ENCODE results near the gene NCOA6. TPM values are rescaled to one million over a fixed set of nuclear protein-coding genes. Genes with fewer than 3 reads are reported as not detected.
A peak's percentile ranks its signal among the peaks of the same experiment; 100 is the strongest.
"Not testable (repeated sequence)": the region's sequence is repeated elsewhere in the genome, so short reads cannot be mapped to it uniquely, and the experiment has no call there.

The NCOA6 gene
- polyA plus RNA-seq, 2 donors: 12.7 to 22.5 TPM

GRCh38 chr20:34717230-34718095 is 108.0 kb downstream of the NCOA6 start:
- 82 to 84% methylated on average over 9 of the region's 9 CpGs for WGBS, 2 donors
- Histone ChIP-seq H3K4me3 (ENCODE audit: low read depth in 1 of 2, low read length in 2 of 2) (no peak overlapping the region), H3K4me1 (ENCODE audit: control insufficient read depth in 2 of 2, insufficient read depth in 2 of 2, low read length in 1 of 2) (no peaks in the 10 kb centered on the region), H3K9me3 (ENCODE audit: control insufficient read depth in 2 of 2, insufficient read depth in 1 of 2, low read depth in 1 of 2, low read length in 1 of 2) (no peaks in the 10 kb centered on the region), H3K36me3 (ENCODE audit: control insufficient read depth in 2 of 2, insufficient read depth in 2 of 2, low read length in 1 of 2) (peaks cover 8 to 13% of the 10 kb centered on the region in 2 donors), H3K27me3 (ENCODE audit: control insufficient read depth in 1 of 2, insufficient read depth in 2 of 2, low read length in 2 of 2) (no peaks in the 10 kb centered on the region), H3K27ac (ENCODE audit: low read depth in 2 of 2, low read length in 1 of 2) (no peak overlapping the region)

- H3K36me3 ChIP-seq (ENCODE audit: control insufficient read depth in 2 of 2, insufficient read depth in 2 of 2, low read length in 1 of 2): peaks cover 8 to 13% of the 10 kb centered on the region in 2 donors
- no peak overlapping the region for H3K4me3 ChIP-seq (ENCODE audit: low read depth in 1 of 2, low read length in 2 of 2)
- no peak overlapping the region for H3K27ac ChIP-seq (ENCODE audit: low read depth in 2 of 2, low read length in 1 of 2)
- whole genome bisulfite sequencing, 2 donors: 90 to 98% methylated on average over 2 of the region's 2 CpGs
- H3K27me3 ChIP-seq (ENCODE audit: control insufficient read depth in 1 of 2, insufficient read depth in 2 of 2, low read length in 2 of 2): no peaks in the 10 kb centered on the region
- H3K9me3 ChIP-seq (ENCODE audit: control insufficient read depth in 2 of 2, insufficient read depth in 1 of 2, low read depth in 1 of 2, low read length in 1 of 2): no peaks in the 10 kb centered on the region
- no peaks in the 10 kb centered on the region for H3K4me1 ChIP-seq (ENCODE audit: control insufficient read depth in 2 of 2, insufficient read depth in 2 of 2, low read length in 1 of 2)
Observed at GRCh38 chr20:34716921-34717229, 108.6 kb downstream of the NCOA6 start.

DNA sequence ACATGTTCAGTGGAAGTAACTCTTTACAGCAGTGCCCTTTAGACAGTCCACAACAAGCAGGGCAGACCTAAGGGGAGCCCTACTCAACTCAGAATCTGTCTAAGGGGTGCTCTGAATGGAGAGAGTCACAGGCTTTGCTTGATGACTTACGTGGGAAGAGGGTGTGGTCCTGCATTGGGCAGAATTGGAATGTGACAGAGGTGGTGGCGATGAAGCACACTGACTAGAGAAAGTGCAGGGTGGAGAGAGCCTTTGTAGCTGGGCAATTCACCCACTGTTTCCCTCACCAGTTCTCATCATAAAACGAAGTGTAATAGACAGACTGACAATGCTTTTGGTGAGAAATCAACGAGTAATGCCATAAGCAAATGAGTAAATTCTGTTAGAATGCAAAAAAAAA is 110.1 kb downstream of the NCOA6 start:
- peaks cover 8 to 19% of the 10 kb centered on the region in 2 donors for H3K36me3 ChIP-seq (ENCODE audit: control insufficient read depth in 2 of 2, insufficient read depth in 2 of 2, low read length in 1 of 2)

DNA sequence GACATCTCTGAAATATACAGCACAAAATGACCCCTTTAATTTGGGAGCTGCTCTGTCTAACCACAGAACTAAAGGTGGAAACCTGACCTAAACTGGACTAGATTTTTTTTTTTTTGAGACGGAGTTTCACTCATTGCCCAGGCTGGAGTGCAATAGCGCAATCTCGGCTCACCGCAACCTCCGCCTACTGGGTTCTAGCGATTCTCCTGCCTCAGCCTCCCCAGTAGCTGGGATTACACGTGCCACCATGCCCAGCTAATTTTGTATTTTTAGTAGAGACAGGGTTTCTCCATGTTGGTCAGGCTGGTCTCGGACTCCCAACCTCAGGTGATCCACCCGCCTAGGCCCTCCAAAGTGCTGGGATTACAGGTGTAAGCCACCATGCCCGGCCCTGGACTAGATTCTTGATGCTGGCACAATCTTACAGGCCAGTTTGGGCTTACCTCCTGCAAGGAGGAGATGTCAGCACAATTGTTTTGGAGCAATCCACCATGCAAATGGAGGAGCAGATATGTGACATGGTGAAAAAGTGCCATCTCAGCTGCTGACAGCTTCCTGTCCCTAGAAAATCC is 111.4 kb downstream of the NCOA6 start:
- Histone ChIP-seq H3K4me1 (ENCODE audit: control insufficient read depth in 2 of 2, insufficient read depth in 2 of 2, low read length in 1 of 2) (peaks cover 0 to 10% of the 10 kb centered on the region in 2 donors), H3K36me3 (ENCODE audit: control insufficient read depth in 2 of 2, insufficient read depth in 2 of 2, low read length in 1 of 2) (peaks cover 8 to 19% of the 10 kb centered on the region in 2 donors)
- not testable (repeated sequence) for H3K27me3 ChIP-seq (ENCODE audit: control insufficient read depth in 1 of 2, insufficient read depth in 2 of 2, low read length in 2 of 2); H3K4me3 ChIP-seq (ENCODE audit: low read depth in 1 of 2, low read length in 2 of 2); H3K27ac ChIP-seq (ENCODE audit: low read depth in 2 of 2, low read length in 1 of 2); H3K9me3 ChIP-seq (ENCODE audit: control insufficient read depth in 2 of 2, insufficient read depth in 1 of 2, low read depth in 1 of 2, low read length in 1 of 2)
- WGBS, 2 donors: 93 to 95% methylated on average over 10 of the region's 10 CpGs

More for the DNA sequence above, 110.1 kb downstream of the NCOA6 start:
- Histone ChIP-seq H3K4me3 (ENCODE audit: low read depth in 1 of 2, low read length in 2 of 2) (no peak overlapping the region), H3K4me1 (ENCODE audit: control insufficient read depth in 2 of 2, insufficient read depth in 2 of 2, low read length in 1 of 2) (peaks cover 0 to 5% of the 10 kb centered on the region in 2 donors), H3K27me3 (ENCODE audit: control insufficient read depth in 1 of 2, insufficient read depth in 2 of 2, low read length in 2 of 2) (no peaks in the 10 kb centered on the region), H3K9me3 (ENCODE audit: control insufficient read depth in 2 of 2, insufficient read depth in 1 of 2, low read depth in 1 of 2, low read length in 1 of 2) (no peaks in the 10 kb centered on the region), H3K27ac (ENCODE audit: low read depth in 2 of 2, low read length in 1 of 2) (no peak overlapping the region)
- 89 to 90% methylated on average over 4 of the region's 4 CpGs for WGBS, 2 donors

DNA sequence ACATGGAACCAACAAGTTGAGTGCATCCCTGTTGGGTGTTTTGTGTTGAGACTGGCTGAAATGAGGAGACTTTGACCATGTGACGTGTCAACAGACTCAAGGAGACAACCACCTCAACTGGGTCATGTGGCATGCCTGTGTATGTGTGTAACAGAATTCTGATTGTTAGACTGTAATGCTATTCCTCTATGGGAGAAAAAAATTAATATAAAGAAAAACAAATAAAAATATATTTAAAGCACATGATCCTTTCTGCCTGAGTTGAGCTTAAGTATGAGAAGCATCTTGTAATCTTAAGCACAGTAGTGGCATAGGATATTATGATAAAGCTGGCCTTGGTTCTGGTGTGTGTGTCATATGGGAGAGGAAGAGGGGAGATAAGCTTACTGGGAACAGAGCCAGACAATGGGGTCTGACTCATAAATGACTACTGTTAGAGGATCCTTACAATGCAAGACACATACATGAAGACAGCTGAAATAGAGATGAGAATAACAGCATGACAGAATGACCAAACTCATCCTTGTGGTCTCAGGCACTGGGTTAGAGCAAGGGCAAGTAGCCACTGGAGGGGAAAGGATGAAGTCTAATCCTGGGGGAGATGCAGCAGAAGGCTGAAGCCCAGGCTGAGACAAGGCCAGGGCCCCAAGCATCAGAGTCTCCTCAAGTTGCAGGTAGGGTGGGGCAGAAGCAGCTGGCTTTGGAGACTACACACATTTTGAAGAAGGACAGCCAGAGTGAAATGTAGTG is 112.1 kb downstream of the NCOA6 start:
- Histone ChIP-seq H3K36me3 (ENCODE audit: control insufficient read depth in 2 of 2, insufficient read depth in 2 of 2, low read length in 1 of 2) (peaks cover 8 to 16% of the 10 kb centered on the region in 2 donors), H3K27me3 (ENCODE audit: control insufficient read depth in 1 of 2, insufficient read depth in 2 of 2, low read length in 2 of 2) (no peaks in the 10 kb centered on the region), H3K4me3 (ENCODE audit: low read depth in 1 of 2, low read length in 2 of 2) (no peak overlapping the region), H3K9me3 (ENCODE audit: control insufficient read depth in 2 of 2, insufficient read depth in 1 of 2, low read depth in 1 of 2, low read length in 1 of 2) (no peaks in the 10 kb centered on the region), H3K4me1 (ENCODE audit: control insufficient read depth in 2 of 2, insufficient read depth in 2 of 2, low read length in 1 of 2) (peaks cover 0 to 15% of the 10 kb centered on the region in 2 donors), H3K27ac (ENCODE audit: low read depth in 2 of 2, low read length in 1 of 2) (peak overlapping the region in 1 of 2 donors; percentile 33)
- 86 to 94% methylated on average over 1 of the region's 1 CpG for WGBS, 2 donors

GRCh38 chr20:34712525-34713192 is 112.8 kb downstream of the NCOA6 start:
- WGBS, 2 donors: 74 to 78% methylated on average over 5 of the region's 5 CpGs
- no peaks in the 10 kb centered on the region for H3K27me3 ChIP-seq (ENCODE audit: control insufficient read depth in 1 of 2, insufficient read depth in 2 of 2, low read length in 2 of 2)
- no peak overlapping the region for H3K27ac ChIP-seq (ENCODE audit: low read depth in 2 of 2, low read length in 1 of 2)
- H3K4me3 ChIP-seq (ENCODE audit: low read depth in 1 of 2, low read length in 2 of 2): no peak overlapping the region
- peaks cover 8 to 16% of the 10 kb centered on the region in 2 donors for H3K36me3 ChIP-seq (ENCODE audit: control insufficient read depth in 2 of 2, insufficient read depth in 2 of 2, low read length in 1 of 2)
- no peaks in the 10 kb centered on the region for H3K9me3 ChIP-seq (ENCODE audit: control insufficient read depth in 2 of 2, insufficient read depth in 1 of 2, low read depth in 1 of 2, low read length in 1 of 2)
- H3K4me1 ChIP-seq (ENCODE audit: control insufficient read depth in 2 of 2, insufficient read depth in 2 of 2, low read length in 1 of 2): peaks cover 0 to 15% of the 10 kb centered on the region in 2 donors

GRCh38 chr20:34711813-34712430 is 113.5 kb downstream of the NCOA6 start:
- H3K27me3 ChIP-seq (ENCODE audit: control insufficient read depth in 1 of 2, insufficient read depth in 2 of 2, low read length in 2 of 2): no peaks in the 10 kb centered on the region
- WGBS, 2 donors: 92 to 93% methylated on average over 3 of the region's 3 CpGs
- H3K4me1 ChIP-seq (ENCODE audit: control insufficient read depth in 2 of 2, insufficient read depth in 2 of 2, low read length in 1 of 2): peaks cover 0 to 15% of the 10 kb centered on the region in 2 donors
- H3K27ac ChIP-seq (ENCODE audit: low read depth in 2 of 2, low read length in 1 of 2): no peak overlapping the region
- H3K4me3 ChIP-seq (ENCODE audit: low read depth in 1 of 2, low read length in 2 of 2): no peak overlapping the region
- peaks cover 8 to 19% of the 10 kb centered on the region in 2 donors for H3K36me3 ChIP-seq (ENCODE audit: control insufficient read depth in 2 of 2, insufficient read depth in 2 of 2, low read length in 1 of 2)
- H3K9me3 ChIP-seq (ENCODE audit: control insufficient read depth in 2 of 2, insufficient read depth in 1 of 2, low read depth in 1 of 2, low read length in 1 of 2): no peaks in the 10 kb centered on the region

GRCh38 chr20:34710861-34711574 is 114.4 kb downstream of the NCOA6 start:
- H3K27me3 ChIP-seq (ENCODE audit: control insufficient read depth in 1 of 2, insufficient read depth in 2 of 2, low read length in 2 of 2): no peaks in the 10 kb centered on the region
- H3K4me3 ChIP-seq (ENCODE audit: low read depth in 1 of 2, low read length in 2 of 2): no peak overlapping the region

More at GRCh38 chr20:34710861-34711574, 114.4 kb downstream of the NCOA6 start:
- Histone ChIP-seq H3K4me1 (ENCODE audit: control insufficient read depth in 2 of 2, insufficient read depth in 2 of 2, low read length in 1 of 2) (peaks cover 0 to 17% of the 10 kb centered on the region in 2 donors), H3K36me3 (ENCODE audit: control insufficient read depth in 2 of 2, insufficient read depth in 2 of 2, low read length in 1 of 2) (peaks cover 8 to 19% of the 10 kb centered on the region in 2 donors), H3K27ac (ENCODE audit: low read depth in 2 of 2, low read length in 1 of 2) (peak overlapping the region in 1 of 2 donors; percentile 81), H3K9me3 (ENCODE audit: control insufficient read depth in 2 of 2, insufficient read depth in 1 of 2, low read depth in 1 of 2, low read length in 1 of 2) (no peaks in the 10 kb centered on the region)
- WGBS, 2 donors: 87 to 89% methylated on average over 9 of the region's 9 CpGs

Data from esophagus (tissue), 2 donors.